HL-60 (cell line): Measurements from ENCODE around the gene MTFP1.
A peak's percentile ranks its signal among the peaks of the same experiment; 100 is the strongest.

Experiments
- DNase-seq, 2 experiments: peaks; one replicate each; pipeline ENCODE4 v3.0.0-alpha.2; 2010 to 2020; ENCODE audit warnings: low read depth in 1 of 2, low spot score in 1 of 2
- H3K27ac ChIP-seq: fragments of 250-450 bp; sonication (Bioruptor Pico); replicated peaks from 2 replicates; pipeline ENCODE4 v1.5.1; 2020; ENCODE audit warnings: mild to moderate bottlenecking, moderate library complexity
- H3K27me3 ChIP-seq: fragments of 250-450 bp; sonication (Bioruptor Pico); 2 replicates; pipeline ENCODE4 v1.5.1; 2021; ENCODE audit warnings: mild to moderate bottlenecking, moderate library complexity; ENCODE audit not compliant: insufficient read depth, poor library complexity, severe bottlenecking
- H3K4me3 ChIP-seq: replicated peaks from 2 replicates; pipeline ENCODE4 v1.5.1; 2011; ENCODE audit warnings: mild to moderate bottlenecking, control low read depth, low read length; ENCODE audit not compliant: insufficient read depth
- GABPA ChIP-seq: IDR thresholded peaks from 2 replicates; pipeline ENCODE4 v1.6.1; 2012; ENCODE audit warnings: low read depth
- POLR2AphosphoS5 ChIP-seq: IDR thresholded peaks from 2 replicates; pipeline ENCODE4 v1.6.1; 2012; ENCODE audit warnings: low read depth
- SPI1 ChIP-seq: IDR thresholded peaks from 2 replicates; pipeline ENCODE4 v1.6.1; 2012; ENCODE audit warnings: low read depth, mild to moderate bottlenecking, borderline replicate concordance
- TF ChIP-seq, protein P1 (sequence below): IDR thresholded peaks from 2 replicates; pipeline ENCODE4 v1.6.1; 2012; ENCODE audit warnings: low read depth; ENCODE audit not compliant: insufficient replicate concordance
- TF ChIP-seq, protein P2 (sequence below): IDR thresholded peaks from one replicate; pipeline ENCODE4 v1.5.1; 2011; ENCODE audit warnings: low read length, control low read depth, inconsistent platforms; ENCODE audit not compliant: insufficient read depth

Gene MTFP1

DNA sequence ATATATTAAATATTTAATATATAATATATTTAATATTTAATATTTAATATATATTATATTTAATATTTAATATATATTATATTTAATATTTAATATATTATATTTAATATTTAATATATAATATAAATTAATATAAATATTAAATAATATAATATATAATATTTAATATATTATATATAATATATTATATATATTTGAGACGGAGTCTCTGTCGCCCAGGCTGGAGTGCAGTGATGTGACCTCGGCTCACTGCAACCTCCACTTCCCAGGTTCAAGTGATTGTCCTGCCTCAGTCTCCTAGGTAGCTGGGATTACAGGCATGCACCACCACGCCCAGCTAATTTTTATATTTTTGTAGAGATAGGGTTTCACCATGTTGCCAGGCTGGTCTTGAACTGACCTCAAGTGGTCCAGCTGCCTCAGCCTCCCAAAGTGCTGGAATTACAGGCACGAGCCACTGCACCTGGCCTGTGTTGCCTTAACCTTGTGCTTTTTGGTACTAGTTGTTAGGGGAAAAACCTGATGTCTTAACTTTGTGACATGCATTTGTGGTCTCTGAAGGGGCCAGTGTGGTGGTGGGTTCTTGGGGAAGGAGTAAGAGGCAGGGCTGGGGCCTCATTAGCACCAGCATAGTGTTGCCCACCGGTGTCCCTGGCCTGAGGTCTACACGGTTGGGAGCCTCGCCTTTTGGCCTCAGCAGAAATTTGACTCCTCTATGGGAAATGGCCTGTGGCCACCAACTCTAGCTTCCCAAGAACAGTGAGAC is 29.7 kb downstream of the MTFP1 start:
- Histone ChIP-seq H3K27ac (no peak overlapping the region), H3K4me3 (no peak overlapping the region), H3K27me3 (no peaks in the 10 kb centered on the region)
- DNase-seq: no peak
- TF ChIP-seq SPI1 (no peak), POLR2AphosphoS5 (no peak), GABPA (no peak)
- TF ChIP-seq, protein P1, sequence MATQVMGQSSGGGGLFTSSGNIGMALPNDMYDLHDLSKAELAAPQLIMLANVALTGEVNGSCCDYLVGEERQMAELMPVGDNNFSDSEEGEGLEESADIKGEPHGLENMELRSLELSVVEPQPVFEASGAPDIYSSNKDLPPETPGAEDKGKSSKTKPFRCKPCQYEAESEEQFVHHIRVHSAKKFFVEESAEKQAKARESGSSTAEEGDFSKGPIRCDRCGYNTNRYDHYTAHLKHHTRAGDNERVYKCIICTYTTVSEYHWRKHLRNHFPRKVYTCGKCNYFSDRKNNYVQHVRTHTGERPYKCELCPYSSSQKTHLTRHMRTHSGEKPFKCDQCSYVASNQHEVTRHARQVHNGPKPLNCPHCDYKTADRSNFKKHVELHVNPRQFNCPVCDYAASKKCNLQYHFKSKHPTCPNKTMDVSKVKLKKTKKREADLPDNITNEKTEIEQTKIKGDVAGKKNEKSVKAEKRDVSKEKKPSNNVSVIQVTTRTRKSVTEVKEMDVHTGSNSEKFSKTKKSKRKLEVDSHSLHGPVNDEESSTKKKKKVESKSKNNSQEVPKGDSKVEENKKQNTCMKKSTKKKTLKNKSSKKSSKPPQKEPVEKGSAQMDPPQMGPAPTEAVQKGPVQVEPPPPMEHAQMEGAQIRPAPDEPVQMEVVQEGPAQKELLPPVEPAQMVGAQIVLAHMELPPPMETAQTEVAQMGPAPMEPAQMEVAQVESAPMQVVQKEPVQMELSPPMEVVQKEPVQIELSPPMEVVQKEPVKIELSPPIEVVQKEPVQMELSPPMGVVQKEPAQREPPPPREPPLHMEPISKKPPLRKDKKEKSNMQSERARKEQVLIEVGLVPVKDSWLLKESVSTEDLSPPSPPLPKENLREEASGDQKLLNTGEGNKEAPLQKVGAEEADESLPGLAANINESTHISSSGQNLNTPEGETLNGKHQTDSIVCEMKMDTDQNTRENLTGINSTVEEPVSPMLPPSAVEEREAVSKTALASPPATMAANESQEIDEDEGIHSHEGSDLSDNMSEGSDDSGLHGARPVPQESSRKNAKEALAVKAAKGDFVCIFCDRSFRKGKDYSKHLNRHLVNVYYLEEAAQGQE: no peak
- TF ChIP-seq, protein P2, sequence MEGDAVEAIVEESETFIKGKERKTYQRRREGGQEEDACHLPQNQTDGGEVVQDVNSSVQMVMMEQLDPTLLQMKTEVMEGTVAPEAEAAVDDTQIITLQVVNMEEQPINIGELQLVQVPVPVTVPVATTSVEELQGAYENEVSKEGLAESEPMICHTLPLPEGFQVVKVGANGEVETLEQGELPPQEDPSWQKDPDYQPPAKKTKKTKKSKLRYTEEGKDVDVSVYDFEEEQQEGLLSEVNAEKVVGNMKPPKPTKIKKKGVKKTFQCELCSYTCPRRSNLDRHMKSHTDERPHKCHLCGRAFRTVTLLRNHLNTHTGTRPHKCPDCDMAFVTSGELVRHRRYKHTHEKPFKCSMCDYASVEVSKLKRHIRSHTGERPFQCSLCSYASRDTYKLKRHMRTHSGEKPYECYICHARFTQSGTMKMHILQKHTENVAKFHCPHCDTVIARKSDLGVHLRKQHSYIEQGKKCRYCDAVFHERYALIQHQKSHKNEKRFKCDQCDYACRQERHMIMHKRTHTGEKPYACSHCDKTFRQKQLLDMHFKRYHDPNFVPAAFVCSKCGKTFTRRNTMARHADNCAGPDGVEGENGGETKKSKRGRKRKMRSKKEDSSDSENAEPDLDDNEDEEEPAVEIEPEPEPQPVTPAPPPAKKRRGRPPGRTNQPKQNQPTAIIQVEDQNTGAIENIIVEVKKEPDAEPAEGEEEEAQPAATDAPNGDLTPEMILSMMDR: no peak

DNA sequence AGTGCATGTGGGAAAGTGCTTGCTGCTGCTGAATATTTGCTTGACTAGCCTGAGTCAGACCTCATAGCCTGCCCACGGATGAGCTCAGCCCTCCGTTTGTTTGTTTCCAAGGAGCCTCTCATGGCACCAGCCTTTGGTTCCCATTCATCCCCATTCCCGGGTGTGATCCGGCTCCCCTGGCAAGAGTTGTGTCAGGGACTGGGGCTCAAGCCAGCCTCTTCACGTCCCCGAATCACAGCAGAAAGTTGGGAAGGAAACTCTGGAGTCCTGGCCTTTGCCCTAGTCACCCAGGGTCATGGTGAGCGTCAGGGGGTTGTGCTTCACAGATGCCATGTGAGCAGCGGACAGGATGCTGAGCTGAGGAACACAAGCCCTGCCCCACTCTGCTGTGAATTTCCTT is 32.4 kb downstream of the MTFP1 start:
- TF ChIP-seq, protein P1: no peak
- TF ChIP-seq SPI1: no peak
- TF ChIP-seq POLR2AphosphoS5: no peak
- TF ChIP-seq GABPA: no peak
- TF ChIP-seq, protein P2: no peak
- DNase-seq: no peak
- Histone ChIP-seq H3K4me3 (no peak overlapping the region), H3K27me3 (no peaks in the 10 kb centered on the region), H3K27ac (no peak overlapping the region)

DNA sequence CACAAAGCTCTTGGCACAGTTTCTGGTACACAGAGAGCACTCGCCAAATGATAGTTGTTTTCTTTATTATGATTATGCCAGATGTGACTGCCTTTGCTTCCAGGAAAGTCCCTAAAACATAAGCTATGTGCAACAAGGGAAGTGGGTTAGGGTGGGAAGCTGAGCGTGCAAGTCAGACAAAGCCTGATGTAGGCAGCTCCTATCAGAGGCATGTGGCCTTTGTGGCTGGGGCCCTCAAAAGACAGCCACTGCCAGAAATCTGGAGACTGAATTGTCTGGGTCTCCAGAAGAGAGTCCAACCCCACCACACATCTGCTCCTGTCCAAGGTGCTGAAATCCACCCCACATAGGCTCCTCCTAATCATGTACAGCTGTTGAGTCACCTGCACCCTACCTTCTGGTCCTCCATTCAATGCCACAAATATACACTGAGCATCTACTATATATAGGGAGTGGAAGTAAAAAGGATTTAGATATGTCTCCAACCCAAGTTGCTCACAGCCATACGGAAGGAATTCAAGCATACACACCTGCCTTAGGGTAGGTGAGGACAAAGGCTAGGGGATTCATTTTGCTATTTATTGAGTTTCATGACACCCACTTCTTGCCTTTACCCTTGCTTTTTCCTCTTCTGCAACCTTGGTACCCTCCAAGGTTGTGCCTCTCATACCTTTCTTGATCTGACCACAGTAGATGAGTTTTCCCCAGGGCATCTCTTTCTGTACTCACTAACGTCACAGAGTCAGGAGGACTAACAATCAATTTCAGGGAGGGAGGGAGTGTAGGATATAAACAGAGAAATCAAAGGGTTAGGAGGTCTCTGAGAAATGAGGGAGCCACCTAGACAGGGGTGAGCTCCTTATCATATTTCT is 33.8 kb downstream of the MTFP1 start:
- no peak overlapping the region for H3K27ac ChIP-seq
- H3K27me3 ChIP-seq: no peaks in the 10 kb centered on the region
- no peak for DNase-seq
- TF ChIP-seq, protein P1: peak; percentile 95
- TF ChIP-seq POLR2AphosphoS5 (no peak), GABPA (no peak)
- H3K4me3 ChIP-seq: no peak overlapping the region
